HG03558 (cell line): ENCODE measurements around the gene DESI1.
A peak's percentile ranks its signal among the peaks of the same experiment; 100 is the strongest.
"Not testable (repeated sequence)": the region's sequence is repeated elsewhere in the genome, so short reads cannot be mapped to it uniquely, and the experiment has no call there.

Source experiments
- ATAC-seq: cut with Tn5 transposase; IDR thresholded peaks from one replicate; pipeline ENCODE4 v1.9.1; 2021; ENCODE audit warnings: moderate number of reproducible peaks; ENCODE audit not compliant: unreplicated experiment; ENCODE audit errors: extremely low read depth

The DESI1 gene

DNA sequence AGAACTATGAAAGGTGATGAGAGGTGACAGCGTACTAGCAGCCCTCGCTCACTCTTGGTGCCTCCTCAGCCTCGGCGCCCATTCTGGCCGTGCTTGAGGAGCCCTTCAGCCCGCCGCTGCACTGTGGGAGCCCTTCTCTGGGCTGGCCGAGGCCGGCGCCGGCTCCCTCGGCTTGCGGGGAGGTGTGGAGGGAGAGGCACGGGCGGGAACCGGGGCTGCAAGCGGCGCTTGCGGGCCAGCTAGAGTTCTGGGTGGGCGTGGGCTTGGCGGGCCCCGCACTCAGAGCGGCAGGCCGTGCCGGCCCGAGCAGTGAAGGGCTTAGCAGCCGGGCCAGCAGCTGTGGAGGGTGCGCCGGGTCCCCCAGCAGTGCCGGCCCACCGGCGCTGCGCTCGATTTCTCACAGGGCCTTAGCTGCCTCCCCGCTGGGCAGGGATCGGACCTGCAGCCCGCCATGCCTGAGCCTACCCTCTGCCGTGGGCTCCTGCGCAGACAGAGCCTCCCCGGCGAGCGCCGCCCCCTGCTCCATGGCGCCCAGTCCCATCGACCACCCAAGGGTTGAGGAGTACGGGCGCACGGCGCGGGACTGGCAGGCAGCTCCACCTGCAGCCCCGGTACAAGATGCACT lies 27.4 kb downstream of the DESI1 start:
- ATAC-seq, result not testable (repeated sequence)

DNA sequence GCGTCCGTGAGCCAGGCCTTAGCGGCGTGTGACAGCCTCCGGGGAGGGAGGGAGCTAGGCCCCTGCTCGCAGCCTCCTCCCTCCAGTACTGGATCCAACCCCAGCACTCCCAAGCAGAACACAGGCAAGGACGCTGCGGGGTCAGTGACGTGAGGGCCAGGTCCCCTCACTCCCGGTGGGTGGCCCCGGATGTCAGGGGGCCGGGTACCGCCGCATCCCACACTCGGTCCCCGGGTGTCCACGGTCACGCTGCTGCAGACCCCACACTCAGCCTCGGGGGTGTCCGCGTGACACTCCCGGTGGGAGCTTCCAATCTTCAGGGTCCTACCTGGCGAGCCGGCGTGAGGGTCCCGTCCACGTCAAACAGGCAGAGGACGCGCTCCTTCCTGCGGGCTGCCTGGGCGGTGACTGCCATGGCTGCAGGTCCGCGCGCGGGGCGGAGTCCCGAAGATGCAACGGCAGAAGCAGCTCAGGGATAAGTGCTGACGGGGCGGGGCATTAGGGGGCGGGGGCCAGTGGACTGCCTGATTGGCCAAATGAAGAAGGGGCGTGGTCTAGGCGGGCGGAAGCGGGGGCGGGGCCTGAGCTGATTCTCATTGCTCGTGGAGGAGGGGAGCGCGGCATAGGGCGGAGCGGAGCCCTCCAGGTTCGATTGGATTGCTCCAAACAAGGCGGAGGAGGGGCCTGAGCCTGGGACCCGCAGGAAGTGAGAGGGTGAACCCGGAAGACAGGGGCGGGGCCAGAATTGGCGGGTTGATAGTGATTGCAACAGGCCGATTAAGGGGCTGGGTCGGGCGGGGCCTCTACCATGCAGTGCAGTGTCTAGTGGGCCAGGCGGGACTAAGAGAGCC lies 31.2 kb downstream of the DESI1 start, which contains the start of gene PMM1:
Gene PMM1 (minus strand): TSS at position 450 of the 851 bp plus-strand sequence. CDS start 35 bp downstream, at position 415.
- peak; percentile 74 for ATAC-seq

DNA sequence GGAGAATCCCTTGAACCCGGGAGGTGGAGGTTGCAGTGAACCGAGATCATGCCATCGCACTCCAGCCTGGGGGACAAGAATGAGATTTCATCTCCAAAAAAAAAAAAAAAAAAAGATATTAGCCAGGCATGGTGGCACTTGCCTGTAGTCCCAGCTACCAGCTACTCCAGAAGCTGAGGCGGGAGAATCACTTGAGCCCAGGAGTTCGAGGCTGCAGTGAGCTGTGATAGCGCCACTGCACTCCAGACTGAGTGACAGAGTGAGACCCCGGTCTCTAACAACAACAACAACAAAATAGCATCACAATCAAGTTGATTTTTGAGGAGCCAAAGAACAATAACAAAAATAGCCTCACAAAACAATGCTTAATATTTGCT lies 33.5 kb downstream of the DESI1 start:
- ATAC-seq, result no peak

DNA sequence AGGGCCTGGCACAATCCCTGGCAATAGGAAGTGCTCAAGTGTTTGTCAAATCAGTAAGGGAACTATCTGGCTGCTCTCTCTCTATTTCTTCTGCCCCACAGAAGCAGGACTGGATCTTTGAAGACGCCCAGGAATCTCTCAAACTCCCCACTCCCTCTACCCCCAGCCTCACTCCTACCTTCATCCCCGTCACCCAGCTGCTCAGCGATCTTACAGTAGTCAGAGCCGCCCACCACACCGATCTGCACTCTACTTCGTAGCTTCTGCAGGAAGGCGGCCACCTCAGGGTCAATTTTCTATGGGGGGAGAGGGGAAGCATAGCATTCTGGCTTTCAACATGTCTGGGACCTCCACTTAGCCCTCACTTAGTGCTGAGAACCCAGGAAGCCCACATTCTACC lies 34.9 kb downstream of the DESI1 start:
- no peak for ATAC-seq

DNA sequence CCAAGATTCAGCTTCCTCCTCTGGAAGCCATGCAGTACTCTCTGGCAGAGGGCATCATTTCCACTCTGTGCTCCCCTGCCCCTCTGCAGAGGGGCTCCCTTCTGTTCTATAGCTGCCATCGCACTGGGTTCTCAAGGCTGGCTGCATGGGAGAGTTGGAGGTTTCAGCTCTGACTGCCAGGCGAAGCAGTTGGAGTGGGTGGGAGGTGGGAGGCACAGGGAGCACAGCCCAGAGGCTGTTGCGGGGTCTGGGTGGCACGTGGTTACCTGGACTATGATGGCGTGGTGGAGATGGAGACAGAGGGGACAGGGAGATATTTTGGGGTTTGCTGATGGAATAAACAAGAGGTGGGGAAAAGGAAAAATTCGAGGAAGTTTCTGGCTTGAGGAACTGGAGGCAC lies 36.0 kb downstream of the DESI1 start:
- no peak for ATAC-seq

DNA sequence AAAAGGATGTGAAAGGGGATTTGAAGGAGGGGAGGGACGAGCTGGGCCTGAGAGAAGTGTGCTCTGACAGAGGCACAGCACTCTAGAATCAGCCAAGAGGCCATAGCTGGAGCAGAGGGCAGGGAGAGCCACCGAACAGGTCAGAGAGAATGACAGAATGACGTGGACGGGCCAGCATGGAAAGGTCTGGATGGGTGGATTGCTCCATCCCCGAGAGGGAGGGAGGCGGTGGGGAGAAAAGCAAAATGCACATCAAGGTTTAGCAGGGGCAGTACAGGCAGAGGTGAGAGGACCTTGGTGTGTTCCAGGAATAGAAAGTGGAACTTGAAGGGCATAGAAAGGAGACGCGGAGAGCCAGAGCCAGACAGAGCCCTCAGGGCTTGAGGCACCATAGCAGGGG lies 38.1 kb downstream of the DESI1 start:
- no peak for ATAC-seq

DNA sequence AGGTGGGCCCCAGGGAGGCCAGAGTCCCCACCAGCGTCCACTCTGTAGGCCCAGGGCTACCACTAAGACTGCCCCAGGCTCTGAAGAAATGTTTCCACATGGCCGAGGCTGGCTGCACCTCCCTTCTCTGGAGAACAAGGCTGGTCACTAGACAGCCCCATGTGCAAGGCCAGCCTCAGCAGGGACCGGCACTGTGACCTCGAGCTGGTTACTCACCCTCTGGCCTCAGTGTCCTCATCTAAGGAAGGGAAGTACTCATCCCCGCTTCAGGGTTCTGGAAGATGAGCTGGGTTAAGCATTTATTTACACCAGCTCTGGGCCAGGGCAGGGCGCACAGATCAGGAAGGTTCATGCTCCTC lies 40.9 kb downstream of the DESI1 start:
- no peak for ATAC-seq

DNA sequence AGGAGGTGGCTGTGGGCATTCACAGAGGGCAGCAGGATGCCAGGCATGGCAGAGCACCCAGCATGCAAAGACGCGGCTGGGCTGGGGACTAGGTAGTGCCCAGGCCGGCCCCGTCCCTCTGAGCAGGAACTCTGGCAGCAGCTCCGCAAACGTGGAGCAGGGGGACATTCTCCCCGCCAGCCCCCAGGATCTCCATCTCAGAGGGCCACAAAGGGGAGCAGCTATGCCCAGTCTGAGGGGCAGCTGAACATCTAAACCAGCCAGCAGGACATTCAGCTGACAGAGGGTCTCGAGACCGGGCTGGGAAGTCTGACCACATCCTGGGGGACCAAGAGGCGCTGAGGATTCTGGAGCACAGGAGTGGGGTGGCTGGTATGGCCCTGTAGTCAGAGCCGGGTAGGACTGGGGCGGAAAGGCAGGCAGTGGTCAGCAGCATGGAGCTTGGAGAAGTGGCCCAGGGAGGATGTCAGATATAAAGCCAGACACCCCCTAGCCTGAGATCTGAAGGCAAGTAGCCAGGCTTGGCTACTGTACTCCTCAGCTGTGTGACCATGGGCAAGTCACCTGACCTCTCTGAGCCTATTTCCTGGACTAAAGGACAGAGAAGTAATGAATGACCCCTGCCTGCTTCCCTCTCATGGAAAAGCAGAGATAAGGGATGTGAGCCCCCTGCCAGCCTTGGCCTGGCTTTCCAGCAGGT lies 41.4 kb downstream of the DESI1 start:
- no peak for ATAC-seq

DNA sequence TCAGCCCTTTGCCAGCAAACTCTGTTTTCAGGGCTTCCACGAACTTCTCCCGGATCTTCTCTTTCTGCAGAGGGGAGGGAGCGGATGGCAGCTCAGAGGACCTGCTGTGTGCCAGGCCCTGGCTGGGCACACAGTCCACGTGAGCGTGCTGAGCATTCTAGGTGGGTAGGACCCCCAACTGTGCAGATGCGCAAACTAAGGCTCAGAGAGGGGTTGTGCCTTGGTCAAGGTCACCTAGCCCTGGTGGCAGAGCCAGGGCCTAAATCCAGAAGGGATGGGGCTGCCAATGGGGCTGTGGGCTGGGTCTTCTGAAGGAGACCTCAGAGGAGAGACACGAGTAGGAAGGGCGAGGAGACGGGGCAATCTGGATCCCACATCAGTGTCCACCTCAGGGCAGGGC lies 42.0 kb downstream of the DESI1 start:
- no peak for ATAC-seq

DNA sequence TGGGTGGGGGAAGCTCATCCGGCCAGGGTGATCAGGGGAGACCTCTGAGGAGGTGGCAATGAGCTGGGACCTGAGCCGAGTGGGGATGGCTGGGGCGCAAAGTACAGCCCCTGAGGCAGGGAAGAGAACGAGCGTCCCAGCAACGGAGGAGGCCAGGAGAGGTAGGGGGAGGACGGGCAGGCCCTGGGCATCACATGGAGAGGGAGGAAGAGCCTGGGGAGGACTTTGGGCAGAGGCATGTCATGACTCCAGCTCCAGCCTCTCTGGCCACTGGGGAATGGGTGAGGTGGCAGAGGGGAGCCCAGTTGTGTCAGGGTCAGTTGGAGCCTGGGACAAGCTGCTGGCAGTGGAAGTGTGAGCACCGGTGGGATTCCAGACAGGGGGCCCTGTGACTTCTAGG lies 42.7 kb downstream of the DESI1 start:
- no peak for ATAC-seq

DNA sequence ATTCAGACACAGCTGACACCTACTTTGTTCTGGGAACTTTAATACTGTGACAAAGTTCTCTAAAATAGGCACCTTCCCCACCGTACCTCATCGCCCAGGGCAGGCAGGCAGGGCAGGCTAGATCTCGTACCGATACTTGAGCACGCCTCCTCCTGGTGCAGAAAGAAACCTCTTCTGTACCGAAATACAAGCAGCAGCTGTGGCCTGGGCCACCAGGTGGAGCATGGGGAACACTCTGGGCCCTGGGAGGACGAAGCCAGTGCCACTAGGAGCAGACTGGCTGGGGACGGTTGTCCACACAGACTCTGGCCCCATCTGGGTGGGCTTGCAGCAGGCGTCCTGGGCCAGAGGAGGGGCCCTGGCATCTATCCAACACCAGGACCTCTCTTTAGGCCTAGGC lies 44.0 kb downstream of the DESI1 start:
- ATAC-seq, result no peak

DNA sequence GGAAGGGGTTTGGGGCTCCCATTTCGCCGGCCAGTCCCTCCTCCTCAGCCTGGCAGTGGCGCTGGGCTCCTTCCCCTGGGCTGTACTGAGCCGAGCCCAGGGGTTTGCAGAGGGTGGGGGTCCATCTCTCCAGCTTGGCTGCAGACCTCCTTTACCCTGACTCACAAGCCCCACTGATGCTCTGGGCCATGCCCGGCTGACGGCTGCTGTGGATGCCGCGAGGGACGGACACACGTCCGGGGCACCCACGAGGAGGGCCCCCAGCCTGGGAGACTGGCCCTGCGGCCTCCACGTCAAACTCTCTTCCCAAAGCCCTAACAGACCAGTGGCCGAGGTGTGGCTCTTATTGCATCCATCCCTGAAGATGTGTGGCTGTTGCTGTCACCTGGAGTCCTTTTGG lies 45.3 kb downstream of the DESI1 start:
- ATAC-seq, result no peak

DNA sequence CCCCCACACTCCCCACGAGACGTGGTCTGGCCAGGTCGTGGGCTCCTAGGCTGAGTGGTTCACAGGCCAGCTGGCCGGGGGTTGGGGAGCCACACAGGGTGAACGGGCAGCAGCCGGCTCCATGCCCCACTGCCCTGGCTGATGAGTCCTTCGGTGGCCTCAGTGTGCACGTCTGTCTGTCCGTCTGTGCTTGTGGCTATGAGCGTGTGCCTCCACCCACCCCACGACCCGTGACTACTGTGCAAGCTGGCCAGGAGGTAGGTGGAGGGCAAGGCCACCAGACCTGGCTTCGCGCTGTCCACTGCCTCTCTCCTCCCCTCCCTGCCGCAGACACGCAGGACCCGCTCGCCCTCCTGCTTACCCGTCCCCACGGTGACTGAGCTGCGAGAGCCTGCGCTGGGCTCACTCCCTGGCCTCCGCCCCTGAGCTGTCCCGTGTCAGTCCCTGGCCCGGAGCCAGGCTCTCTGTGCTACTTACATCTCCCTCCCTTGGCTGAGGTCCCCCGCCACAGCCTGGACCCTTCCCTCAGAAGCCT lies 45.9 kb downstream of the DESI1 start:
- ATAC-seq, result no peak

DNA sequence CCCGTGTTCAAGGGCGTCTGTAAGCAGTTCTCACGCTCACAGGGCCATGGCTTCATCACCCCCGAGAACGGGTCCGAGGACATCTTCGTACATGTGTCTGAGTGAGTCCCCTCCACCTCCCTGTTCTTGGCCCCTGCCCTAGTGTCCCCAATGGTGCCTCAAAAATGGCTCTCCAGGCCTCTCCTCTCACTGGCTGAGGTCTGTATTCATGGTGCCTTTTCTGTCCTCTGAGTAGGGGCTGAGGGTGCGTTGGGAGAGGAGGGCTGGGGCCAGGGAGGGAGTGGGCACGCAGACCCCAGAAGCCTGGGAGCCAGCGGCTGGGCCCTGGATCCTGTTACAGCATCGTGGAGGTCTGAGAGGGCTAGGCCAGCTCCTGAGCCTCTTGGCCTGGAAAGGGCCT lies 47.2 kb downstream of the DESI1 start:
- ATAC-seq, result no peak

DNA sequence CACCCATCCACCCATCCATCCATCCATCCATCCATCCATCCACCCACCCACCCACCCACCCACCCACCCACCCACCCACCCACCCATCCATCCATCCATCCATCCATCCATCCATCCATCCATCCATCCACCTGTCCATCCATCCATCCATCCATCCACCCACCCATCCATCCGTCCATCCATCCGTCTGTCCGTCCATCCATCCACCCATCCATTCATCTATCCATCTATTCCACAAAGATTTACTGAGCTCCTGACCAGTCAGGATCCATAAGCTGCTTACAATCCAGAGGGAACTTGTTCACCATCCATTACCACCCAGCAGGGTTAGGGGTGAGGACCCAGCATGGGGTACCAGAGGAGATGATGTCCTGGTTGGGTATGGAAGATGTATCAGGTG lies 48.5 kb downstream of the DESI1 start:
- ATAC-seq, result not testable (repeated sequence)

DNA sequence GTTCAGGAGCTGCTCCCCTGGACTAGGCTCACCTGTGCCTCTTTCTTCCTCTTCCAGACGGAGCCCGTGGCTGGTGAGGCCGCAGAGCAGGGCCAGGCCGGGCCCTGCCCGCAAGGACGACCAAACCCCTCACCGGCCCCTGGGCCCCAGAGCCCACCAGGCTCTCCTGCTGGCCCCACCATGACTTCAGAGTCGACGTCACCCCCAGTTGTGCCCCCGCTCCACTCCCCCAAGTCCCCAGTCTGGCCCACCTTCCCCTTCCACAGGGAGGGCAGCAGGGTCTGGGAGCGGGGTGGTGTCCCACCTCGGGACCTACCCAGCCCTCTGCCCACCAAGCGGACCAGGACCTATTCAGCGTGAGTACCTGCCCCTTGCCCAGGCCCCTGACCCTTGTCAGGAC lies 49.1 kb downstream of the DESI1 start:
- ATAC-seq, result no peak

DNA sequence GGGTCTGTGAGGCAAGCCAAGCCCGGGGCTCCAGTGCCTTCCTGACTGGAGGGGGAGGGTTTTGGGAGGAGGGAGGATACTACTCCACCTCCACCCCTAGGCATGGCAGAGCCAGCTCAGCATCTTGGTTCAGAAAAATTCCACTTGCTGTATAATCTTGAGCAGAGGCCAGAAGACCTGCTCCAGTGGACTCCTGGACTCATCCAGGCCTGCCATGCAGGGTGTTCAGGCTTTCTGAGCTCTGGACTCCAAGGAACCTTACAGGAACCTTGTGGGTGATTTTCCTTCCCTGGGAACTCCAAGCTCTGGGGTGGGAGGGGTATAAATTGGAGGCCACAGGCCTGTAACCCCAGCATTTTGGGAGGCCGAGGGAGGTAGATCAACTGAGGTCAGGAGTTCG lies 50.6 kb downstream of the DESI1 start:
- ATAC-seq, result no peak

DNA sequence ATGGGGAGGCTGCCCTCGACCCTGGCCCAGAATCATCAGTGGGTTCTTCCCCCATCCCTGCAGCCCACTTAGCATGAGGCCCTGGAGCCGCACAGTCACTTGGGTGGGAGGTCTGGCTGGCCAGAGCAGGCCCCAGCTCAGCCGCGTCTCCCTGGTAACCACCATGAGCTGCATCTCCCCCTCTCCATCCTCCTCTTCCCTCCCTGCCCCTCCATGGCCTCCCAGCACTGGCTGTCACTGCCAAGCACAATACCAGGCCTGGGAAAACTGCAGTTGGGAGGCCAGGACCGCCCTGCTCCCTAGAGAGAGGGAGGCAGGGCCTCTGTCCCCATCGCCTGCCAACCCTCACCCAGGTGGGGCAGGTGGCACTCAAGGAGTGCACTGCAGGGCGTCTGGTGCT lies 52.0 kb downstream of the DESI1 start:
- no peak for ATAC-seq

DNA sequence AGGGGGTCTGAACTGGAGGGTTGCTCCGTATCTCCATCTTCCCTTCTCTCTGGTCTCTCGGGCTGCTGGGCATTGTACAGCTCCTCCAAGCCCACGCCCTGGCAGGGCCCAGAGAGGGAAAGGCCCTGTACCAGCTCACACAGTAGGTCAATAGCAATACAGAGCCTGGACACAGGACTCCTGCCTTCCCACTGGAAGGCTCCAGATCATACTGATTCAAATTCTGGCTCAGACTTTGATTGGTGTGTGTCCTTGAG lies 53.4 kb downstream of the DESI1 start:
- ATAC-seq, result no peak

DNA sequence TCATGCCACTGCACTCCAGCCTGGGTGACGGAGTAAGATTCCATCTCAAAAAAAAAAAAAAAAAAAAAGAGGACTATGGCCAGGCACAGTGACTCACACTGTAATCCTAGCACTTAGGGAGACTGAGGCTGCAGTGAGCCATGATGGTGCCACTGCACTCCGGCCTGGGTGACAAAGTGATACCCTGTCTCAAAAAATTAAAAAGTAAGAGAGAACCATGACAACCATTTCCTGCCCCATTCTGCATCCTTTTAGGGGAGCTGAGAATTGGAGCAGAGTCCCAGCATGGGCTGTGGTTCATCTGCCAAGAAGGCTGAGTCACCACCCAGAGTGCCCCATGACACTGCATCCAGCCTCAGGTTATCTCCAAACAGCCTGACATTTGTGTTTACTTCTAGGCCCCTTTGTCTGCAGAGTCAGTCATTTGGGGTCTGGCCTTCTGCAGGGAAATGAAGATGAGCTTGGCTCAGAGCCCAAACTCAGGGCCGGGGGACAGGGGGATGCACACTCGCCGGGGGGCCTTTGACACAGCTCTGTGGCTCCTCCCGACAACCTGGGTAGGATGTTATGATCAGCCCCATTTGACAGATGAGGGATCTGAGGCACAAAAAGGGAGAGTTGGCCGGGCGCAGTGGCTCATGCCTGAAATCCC lies 55.3 kb downstream of the DESI1 start:
- no peak for ATAC-seq

DNA sequence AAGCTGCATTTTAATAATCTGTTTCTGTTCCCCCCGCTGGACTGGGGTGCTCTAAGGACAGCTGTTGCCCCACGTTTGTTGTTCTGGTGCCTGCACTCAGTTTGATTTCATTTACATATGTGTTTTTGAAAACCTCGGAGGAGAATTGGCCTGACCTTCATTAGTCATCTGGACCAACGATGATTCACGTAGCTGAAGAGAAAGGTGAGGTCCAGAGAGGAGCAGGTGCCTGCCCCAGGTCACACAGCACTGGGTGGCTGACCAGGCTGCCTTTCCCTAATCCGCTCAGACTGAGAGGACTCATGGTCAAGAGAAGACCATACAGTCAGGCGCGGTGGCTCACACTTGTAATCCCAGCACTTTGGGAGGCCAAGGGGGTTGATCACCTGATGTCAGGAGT lies 56.3 kb downstream of the DESI1 start:
- ATAC-seq, result no peak
